Retina (tissue), 1 donor: ENCODE data around the gene RLF.

Experiments used
- DNase-seq: peaks from one replicate; pipeline ENCODE4 v3.0.0-alpha.2; 2016

Gene RLF

DNA sequence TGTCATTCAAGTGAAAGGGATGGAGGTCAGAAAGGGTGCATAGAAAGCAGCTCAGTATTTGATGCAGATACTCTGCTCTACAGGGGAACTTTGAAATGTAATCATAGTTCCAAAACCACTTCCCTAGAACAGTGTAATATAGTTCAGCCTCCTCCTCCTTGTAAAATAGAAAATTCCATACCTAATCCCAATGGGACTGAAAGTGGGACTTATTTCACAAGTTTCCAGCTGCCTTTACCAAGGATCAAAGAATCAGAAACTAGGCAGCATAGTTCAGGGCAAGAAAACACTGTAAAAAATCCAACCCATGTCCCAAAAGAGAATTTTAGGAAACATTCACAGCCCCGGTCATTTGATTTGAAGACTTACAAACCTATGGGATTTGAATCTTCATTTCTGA lies 78.4 kb downstream of the RLF start:
- DNase-seq = no peak

- no peak for DNase-seq
Measured at GRCh38 chr1:40240390-40240789, 79.2 kb downstream of the RLF start.

DNA sequence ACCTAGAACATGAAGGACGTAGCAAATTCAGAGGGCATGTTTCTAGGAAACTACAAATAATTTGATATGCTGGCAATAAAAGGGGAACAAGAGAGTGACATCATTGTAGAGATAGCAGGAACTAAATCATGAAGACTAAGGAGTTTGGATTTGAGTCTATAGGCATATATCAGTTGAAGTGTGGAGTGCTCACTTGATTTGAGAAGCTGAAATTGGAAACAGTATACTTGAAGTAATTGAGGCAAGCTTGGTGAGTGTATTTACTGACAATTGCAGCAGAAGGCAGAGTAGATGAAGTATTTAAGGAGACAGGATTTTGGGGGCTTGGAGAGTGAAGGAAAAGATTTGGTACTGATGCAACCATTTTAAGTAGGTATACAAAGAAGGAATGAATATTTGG lies 80.2 kb downstream of the RLF start:
- DNase-seq = no peak

DNA sequence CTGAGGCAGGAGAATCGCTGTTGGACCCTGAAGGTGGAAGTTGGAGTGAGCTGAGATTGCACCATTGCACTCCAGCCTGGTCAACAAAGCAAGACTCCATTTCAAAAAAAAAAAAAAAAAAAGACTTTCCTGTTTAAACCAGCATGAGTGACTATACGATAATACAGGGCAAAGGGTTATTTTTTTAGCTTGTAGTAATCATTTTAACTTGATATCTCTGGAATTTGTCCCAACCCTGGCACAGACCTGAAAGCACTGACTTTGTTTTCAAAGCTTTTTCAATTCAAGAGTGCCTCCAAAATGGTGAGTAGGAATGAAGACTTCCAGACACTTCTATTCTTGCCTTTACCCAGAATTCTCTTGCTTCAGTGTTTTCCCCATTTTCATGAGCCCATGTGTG lies 82.2 kb downstream of the RLF start:
- no peak for DNase-seq

DNA sequence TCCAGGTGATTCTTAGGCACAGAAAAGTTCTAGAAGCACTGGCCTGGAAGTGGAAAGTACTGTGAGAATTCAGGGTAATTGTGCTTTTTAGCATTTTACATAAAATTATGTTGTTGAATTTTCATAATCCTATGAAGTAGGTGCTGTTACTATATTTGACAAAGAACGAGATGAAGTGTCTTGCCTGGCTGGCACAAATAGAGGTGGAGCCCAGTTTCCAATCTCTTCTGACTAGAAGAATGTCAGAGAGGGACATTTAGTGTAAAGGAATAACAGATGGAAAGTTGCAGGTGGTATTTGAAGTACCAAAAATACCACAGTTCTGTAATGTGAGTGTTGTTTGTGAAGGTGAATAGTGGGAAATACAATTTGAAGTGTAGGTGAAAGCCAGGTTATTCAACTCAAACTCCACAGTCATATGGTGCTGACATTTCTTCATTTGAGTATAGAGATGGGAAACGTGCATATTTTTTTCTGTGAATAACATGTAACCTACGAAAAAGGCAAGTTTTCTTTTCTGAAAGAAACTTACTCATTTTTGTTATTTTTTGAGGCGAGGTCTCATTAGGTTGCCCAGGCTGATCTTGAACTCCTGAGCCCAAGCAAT lies 83.1 kb downstream of the RLF start:
- DNase-seq = no peak

DNA sequence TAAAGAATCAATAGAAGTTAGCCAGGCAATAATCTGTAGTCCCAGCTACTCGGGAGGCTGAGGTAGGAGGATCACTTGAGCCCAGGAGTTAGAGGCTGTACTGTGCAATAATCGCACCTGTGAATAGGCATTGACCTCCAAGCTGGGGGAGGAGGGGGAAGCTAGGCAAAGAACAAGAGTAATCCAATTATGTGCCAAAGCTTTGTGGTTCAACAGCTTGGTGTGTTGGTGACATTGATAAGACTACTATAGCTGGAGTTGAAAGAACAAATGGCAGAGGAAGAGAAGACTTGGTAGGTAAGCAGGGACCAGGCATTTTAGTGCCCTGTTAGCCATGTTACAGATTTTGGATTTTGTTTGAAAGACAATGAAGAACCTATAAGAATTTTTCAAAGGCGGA lies 84.5 kb downstream of the RLF start:
- no peak for DNase-seq

- DNase-seq = no peak
Measured at GRCh38 chr1:40247655-40248054, 86.5 kb downstream of the RLF start, which contains the start of gene TMCO2. TMCO2 (plus strand) TSS chr1:40247937; CDS start chr1:40247994, 57 bp downstream.

GRCh38 chr1:40248412-40248811 lies 87.2 kb downstream of the RLF start:
- no peak for DNase-seq

DNA sequence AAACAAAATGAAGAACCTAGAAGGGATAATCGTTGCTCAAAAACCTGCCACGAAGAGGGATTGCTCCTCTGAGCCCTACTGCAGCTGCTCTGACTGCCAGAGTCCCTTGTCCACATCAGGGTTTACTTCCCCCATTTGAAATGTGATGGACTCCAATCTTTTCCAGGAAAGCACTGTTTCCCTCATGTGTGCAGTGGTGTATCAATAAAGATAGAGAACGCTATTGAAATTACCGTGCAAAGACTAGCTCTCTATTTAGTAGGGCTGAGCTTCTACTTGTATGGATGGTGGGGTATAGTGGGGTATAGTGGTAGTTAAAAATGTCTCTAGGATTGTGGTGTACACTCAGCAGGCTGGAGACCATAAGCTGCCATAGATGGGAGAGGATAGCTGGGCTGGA lies 90.3 kb downstream of the RLF start:
- no peak for DNase-seq

GRCh38 chr1:40252601-40253000 lies 91.4 kb downstream of the RLF start:
- no peak for DNase-seq

GRCh38 chr1:40255231-40255630 lies 94.0 kb downstream of the RLF start:
- DNase-seq = no peak

DNA sequence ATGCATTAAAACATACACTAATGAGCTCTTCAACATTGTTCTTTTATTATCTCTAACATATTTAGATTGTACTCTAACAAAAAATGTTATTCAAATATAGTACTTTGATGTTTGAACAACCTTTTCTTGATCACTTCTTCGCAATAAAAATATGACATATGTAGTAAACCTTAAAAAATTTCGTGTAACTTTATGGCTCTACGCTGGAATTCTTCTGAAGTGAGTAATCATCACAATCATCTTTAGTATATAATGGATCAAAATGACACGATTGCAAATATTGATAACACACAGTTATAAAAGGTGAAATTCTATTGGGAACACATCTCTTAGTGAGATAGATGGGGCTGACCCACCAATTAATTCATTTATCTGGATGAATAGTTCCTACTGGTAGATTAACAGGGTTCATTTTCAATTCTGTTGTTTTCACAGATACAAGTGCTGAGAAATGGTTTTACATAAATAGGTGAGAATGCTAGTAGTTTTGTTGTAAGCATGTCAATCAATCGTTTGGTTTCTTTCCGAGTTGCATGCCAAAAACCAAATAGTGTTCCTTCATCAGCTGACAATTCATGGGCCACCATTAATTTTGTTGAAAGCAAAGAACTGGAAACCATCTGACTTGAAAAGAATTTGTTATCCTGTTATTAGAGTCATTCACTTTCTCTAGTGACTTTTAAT lies 95.4 kb downstream of the RLF start:
- no peak for DNase-seq

- DNase-seq = no peak
Measured at GRCh38 chr1:40257313-40257687, 96.1 kb downstream of the RLF start.

GRCh38 chr1:40257688-40258444 lies 96.7 kb downstream of the RLF start, which contains the start of gene ZMPSTE24:
ZMPSTE24 (plus strand) TSS chr1:40258236; CDS start chr1:40258272, 36 bp downstream.
- peak; percentile 98 for DNase-seq

DNA sequence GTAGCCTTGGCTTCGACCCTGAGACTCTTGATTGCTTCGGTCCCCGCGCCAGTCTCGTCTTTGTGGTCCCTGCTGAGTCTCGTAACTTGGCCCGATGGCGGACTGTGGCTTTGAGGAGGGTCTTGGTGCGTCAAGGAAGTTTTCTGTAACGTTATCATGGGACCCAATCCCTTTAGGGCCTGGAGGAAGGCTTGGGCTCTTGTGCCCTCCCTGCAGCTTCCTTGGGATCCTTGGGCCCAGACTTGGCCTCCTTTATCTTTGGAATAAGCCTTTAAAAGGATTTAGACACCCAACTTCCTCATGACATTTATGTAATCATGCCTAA lies 97.2 kb downstream of the RLF start:
- no peak for DNase-seq

DNA sequence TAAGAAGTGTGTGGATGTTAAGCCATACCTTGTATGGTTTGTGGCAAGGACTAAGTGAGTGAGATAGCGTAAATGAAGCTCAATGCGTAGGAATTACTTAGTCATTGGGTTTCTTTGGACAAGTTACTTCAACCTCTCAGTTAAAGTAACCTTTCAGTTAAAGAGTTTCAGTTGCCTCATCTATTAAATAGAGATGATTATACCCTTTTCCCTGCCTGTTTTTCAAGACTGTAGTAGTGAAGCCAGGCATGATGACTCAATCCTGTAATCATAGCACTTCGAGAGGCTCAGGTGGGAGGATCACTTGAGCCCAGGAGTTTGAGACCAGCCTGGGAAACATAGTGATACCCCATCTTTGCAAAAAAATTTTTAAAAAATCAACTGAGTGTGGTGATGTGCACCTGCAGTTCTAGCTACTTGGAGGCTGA lies 103.2 kb downstream of the RLF start:
- DNase-seq = no peak

- DNase-seq = no peak
Measured at GRCh38 chr1:40265298-40265697, 104.1 kb downstream of the RLF start.

DNA sequence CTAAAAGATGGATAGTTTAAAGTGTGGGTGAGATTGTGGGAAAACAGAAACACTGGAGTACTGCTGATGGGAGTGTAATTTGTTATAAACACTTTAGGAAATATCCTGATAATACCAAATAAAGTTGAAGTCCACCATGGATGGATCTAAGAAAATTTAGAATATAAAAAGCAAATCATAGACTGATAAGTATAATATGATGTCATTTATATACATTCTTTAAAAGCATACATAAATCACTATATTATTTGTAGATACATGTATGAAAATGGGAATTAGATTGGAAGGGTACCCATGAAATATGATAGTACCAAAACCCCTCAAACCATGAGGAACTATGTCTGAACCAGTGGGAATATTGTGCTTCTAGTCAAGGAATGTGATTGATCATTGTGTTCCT lies 104.7 kb downstream of the RLF start:
- DNase-seq = no peak

DNA sequence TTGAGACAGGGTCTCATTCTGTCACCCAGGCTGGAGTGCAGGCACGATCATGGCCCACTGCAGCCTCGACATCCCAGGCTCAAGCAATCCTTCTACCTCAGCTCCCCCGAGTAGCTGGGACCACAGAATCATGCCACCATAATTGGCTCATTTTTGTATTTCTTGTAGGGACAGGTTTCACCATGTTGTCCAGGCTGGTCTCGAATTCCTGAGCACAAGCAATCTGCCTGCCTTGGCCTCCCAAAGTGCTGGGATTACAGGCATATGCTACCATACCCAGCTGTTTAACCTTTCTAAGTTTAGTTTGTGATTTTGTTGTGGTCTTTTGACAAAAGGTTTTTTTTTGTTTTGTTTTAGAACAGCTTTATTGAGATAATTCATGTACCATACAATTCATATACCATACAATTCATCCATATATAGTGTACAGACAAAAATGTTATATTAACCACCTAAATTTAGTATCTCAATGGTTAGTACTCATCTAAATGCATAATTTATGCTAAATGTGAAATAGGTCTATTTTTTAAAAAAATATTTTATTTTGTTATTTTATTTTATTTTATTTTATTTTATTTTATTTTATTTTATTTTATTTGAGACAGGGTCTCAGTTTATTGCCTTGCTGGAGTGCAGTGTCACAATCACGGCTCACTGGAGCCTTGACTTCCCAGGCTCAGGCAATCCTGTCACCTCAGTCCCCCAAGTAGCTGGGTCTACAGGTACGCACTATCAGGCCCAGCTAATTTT lies 105.8 kb downstream of the RLF start:
- DNase-seq = no peak

DNA sequence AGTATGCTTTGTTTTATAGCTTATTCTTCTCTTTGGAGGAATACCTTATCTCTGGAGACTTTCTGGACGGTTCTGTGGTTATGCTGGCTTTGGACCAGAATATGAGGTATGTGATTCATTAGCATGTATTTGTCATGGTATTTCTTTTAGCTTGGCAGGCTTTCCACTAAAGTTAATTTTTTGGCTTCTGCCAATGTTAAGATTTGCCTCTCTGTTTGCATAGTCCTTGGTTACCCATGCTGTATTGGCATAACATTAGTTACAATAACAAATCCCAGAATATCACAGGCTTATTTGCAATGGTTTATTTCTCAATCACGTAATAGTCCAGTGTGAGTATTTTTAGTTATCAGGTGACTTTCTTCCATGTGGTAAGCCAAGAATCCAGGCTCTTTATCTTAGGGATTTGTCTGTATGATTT lies 106.6 kb downstream of the RLF start:
- DNase-seq = no peak

DNA sequence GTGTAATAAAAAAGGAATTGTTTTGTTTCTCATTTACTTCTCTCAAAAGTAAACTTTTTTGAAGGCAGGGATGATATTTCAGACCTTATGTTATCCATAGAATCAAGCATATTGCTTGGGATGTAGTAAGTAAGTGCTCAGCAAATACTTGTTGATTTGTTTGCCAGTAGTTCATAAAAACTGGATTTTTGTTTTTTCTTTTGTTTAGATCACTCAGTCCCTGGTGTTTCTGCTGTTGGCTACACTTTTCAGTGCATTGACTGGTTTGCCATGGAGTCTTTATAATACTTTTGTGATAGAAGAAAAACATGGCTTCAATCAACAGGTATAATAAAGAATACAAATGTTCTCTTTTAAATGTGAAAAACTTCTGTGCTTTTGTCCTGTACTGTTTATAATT lies 107.0 kb downstream of the RLF start:
- DNase-seq = no peak

DNA sequence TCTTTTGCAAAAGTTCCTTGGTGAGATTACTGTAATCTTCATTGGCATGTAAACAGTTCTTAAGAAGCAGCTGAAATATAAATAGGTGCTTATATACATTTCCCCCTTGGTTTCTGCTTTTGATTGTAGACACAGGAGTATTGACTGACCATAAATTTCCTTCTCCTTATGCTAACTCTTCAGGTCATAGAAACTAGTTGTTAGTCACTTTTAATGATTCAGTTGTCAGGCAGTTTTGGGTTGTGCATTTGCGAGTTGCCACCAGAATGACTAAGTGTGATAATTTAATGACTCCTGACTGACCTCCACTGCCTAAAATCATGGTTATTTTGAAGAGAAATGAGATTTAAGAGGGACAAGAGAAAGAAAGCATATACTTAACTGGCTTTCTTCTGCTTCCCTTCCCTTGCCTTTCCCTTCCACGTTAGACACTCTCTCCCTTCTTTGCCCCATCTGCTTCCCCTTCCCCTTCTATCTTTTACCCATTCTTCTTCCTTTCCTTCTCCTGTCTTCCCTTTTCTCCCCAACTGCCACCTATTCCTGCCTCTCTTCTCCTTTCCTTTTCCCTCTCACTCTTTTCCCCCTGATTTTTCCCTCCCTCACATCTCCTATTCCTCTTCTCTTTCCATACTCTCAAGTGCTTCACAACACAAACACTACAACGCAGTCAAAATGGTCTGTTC lies 109.1 kb downstream of the RLF start:
- no peak for DNase-seq

DNA sequence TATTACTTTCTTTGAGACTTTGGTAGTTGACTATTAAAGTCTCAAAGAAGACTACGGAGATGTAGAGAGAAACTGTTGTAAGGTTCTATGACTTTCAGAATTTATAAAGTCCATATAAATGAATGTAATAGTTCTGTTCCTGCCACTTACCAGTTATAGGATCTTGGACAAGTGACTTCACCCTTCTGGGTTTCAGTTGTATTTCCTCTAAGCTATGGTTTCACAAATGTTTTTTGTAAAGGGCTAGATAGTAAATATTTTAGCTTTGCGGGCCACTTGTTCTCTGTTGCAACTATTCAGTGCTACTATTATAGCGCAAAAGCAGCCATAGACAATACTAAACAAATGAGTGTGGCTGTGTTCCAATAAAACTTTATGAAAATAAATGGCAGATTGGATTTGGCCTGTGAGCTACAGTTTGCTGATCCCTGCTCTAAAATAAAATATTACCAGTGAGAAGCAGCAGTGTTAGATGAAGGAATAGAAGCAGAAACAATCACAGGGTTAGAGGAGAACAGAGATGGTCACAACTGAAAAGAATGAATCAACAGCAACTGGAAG lies 111.5 kb downstream of the RLF start:
- DNase-seq = no peak
